Astrocyte of the cerebellum (primary cell): ENCODE results near the gene ACTMAP.

Source experiments
- DNase-seq: peaks from one replicate; pipeline ENCODE4 v3.0.0-alpha.2; 2011; ENCODE audit warnings: low read depth
- H3K4me3 ChIP-seq: 2 replicates; pipeline ENCODE4 v1.5.1; 2011; ENCODE audit warnings: mild to moderate bottlenecking, low read depth, low read length, moderate library complexity
- in situ Hi-C: cut with HindIII; loops from 2 replicates; pipeline ENCODE4 v1.10.0; 2017; ENCODE audit warnings: low sequenced_read_pairs
- TF ChIP-seq, protein P1 (sequence below): IDR thresholded peaks from 2 replicates; pipeline ENCODE4 v1.5.1; 2012; ENCODE audit warnings: low read length, low read depth, moderate library complexity, mild to moderate bottlenecking; ENCODE audit errors: missing control alignments

ACTMAP gene

DNA sequence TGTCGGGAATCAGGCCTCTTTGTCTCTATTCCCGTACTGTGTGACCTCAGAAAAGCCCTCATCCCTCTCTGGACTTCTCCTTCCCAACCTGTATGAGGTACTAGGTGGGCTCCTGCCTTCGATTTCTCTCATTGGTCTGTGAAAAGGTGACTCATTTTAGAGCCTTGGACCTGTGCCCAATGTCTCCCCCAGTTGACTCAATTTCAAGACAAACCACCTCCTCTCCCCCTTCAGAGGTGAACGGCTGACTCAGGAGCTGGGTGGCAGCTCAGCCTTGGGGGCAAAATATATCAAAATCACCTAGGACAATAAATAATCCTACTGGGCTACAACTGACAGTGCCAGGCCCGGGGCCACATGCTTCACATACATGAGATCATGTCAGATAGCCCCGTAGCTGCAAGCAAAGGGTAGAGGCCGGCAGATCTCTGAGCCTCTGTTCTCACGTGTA lies 34.2 kb downstream of the ACTMAP start:
- in situ Hi-C loops, result no loop called here
- peak overlapping the region; percentile 71 for H3K4me3 ChIP-seq
- TF ChIP-seq, protein P1, sequence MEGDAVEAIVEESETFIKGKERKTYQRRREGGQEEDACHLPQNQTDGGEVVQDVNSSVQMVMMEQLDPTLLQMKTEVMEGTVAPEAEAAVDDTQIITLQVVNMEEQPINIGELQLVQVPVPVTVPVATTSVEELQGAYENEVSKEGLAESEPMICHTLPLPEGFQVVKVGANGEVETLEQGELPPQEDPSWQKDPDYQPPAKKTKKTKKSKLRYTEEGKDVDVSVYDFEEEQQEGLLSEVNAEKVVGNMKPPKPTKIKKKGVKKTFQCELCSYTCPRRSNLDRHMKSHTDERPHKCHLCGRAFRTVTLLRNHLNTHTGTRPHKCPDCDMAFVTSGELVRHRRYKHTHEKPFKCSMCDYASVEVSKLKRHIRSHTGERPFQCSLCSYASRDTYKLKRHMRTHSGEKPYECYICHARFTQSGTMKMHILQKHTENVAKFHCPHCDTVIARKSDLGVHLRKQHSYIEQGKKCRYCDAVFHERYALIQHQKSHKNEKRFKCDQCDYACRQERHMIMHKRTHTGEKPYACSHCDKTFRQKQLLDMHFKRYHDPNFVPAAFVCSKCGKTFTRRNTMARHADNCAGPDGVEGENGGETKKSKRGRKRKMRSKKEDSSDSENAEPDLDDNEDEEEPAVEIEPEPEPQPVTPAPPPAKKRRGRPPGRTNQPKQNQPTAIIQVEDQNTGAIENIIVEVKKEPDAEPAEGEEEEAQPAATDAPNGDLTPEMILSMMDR, result no peak
- DNase-seq, result no peak

DNA sequence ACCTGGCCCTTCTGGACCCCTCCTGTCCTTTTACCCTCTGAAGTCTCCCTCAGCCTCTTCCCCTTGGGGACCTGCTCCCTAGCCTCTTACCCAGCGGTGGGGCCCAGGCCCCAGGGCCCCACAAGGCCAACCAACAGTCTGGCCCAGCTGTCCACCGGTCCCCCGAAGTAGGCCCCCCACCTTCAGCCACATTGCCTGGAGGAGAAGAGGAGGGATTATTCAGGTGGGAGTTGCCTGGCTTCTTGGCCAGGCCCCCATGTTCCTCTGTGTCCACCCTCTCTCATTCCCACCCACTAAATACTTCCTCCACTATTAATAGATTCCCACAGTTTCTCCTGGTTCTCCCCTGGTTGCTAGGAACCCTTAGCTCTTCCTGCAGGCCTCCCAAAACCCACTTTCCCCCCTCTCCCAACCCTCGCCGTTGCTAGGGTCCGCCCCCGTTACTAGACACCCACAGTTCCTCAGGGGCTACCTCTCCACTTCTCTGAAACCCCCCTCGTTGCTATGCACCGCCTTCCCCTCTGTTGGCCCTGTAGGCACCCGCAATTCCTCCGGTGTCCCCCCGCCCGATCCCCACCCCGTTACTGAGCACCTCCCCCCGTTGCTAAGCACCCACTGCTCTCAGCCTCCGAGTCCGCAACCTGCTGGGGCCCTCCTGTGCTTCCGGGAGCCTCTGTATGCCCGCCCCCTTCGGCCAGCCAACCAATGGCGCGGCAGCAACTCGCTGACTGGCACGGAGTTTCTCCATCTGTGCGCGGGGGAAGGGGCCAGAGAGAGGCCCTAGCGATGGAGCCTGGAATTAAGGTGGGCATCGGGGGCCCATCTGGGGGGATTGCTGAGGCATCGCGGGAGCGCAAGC lies 35.6 kb downstream of the ACTMAP start:
- peak; percentile 77 for DNase-seq
- peak overlapping the region; percentile 71 for H3K4me3 ChIP-seq
- TF ChIP-seq, protein P1, result no peak
- in situ Hi-C loops, result no loop called here

DNA sequence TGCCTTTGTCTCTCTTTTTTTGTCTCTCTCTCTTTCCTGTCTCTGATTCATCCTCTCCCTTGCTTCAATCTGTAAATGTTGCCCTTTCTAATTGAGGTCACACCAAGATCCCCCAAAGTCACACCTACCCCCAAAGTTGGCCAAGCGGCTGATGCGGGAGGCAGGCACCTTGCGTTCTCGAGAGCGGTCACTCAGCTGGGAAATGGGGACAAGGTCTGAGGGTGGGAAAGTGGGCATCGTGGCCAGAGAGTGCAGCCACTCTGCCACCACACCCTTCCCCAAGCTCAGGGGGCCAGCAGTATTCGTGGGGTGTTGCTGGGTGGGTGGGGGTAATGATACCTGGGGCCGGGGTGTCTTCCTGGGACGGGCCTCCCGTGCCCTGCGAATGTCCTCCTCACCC lies 36.3 kb downstream of the ACTMAP start:
- in situ Hi-C loops, result no loop called here
- TF ChIP-seq, protein P1, result no peak
- H3K4me3 ChIP-seq, result no peak overlapping the region
- no peak for DNase-seq

DNA sequence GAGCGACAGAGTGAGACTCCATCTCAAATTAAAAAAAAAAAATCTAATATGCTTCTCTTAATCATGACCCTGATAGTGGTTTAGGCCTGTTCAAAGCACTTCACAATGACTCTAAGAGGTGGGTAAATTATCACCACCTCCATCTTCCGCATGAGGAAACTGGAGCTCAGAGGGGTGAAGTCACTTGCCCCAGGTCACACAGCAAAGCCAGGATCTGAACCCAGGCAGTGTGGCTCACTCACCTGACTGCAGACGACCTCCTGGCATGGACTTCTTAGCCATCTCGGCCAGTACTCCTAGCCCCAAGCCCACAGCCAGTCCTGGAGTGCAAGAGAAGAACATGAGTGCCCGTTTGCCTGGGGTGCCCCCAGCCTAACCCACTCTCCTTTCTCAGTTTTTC lies 40.5 kb downstream of the ACTMAP start:
- H3K4me3 ChIP-seq, result no peak overlapping the region
- DNase-seq, result no peak
- TF ChIP-seq, protein P1, result no peak
- in situ Hi-C loops, result no loop called here

DNA sequence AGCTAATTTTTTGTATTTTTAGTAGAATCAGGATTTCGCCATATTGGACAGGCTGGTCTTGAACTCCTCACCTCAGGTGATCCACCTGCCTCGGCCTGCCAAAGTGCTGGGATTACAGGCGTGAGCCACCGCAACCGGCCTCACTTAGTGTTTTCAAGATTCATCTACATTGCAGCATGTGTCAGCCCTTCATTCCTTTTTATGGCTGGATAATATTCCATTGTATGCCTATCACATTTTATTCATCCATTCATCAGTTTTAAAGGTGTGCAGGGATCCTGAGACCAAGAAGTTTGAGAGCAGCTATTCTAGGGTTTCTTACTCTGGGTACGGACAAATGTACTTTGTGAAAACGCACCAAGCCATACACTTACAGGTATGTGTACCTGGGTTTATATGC lies 42.7 kb downstream of the ACTMAP start:
- TF ChIP-seq, protein P1, result no peak
- no peak overlapping the region for H3K4me3 ChIP-seq
- in situ Hi-C loops, result no loop called here
- DNase-seq, result no peak

DNA sequence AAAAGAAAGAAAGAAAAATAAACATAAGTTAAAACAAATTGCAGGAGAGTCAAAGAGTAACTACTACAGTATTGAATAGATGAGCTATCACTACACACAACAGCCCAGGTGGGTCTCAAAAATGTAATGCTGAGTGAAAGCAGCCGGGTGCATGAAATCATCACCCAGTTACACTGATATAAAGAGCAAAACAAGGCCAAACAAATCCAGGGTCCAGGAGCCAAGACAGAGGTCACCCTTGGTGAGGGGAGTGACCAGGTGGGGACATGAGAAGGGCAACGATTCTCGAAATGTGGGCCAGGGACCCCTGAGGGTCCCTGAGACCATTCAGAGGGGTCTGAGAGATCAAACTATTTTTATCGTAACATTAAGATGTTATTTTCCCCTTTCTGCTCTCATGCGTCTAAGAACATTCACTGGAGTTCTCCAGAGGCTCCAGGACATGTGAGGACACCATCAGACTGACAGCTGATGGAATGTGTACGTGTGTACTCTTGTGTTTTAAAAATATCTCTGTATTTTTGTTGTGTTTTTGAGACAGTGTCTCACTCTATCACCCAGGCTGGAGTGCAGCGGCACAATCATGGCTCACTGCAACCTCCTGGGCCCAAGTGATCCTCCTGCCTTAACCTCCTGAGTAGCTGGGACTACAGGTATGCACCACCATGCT lies 44.2 kb downstream of the ACTMAP start:
- H3K4me3 ChIP-seq, result no peak overlapping the region
- TF ChIP-seq, protein P1, result no peak
- in situ Hi-C loops, result no loop called here
- DNase-seq, result no peak
